Measurements from ENCODE around the gene HMGCL. TPM values are rescaled to one million over a fixed set of nuclear protein-coding genes. Genes with fewer than 3 reads are reported as not detected.
"Not testable (repeated sequence)": the region's sequence is repeated elsewhere in the genome, so short reads cannot be mapped to it uniquely, and the experiment has no call there.

HMGCL gene
- total and polyA plus RNA-seq, 3 donors from 2014 or later, result 38.8 to 54.3 (median 48.2) TPM

GRCh38 chr1:23790696-23791515 is 34.3 kb downstream of the HMGCL start, which contains the start of gene LYPLA2:
TSS of gene LYPLA2 (plus strand) at chr1:23791145. CDS start at chr1:23792683, 1,538 bp downstream.
- WGBS, 2 donors, result 1 to 2% methylated on average over 21 to 47 of the region's 47 CpGs
- TF ChIP-seq POLR2A (IDR thresholded peaks at IDR 0.05) (no peak), CTCF (IDR thresholded peaks at IDR 0.05) (no peak)
- H3K4me3 ChIP-seq, result peak within 1 kb of the TSS; percentile 66 to 80
- no peaks in the 10 kb centered on the region for H3K27me3 ChIP-seq
- peak; percentile 97 for DNase-seq
- intact Hi-C loops (cut with DNase I; ENCODE audit: low total_unique reads), result no loop called here
- no peaks in the 10 kb centered on the region for H3K9me3 ChIP-seq
- H3K27ac ChIP-seq, result peak within 1 kb of the TSS in 1 of 2 donors; percentile 51
- H3K4me1 ChIP-seq, result peaks cover 12% of the 10 kb centered on the region
- no peaks in the 10 kb centered on the region for H3K36me3 ChIP-seq (ENCODE audit: low read depth, missing control alignments)

GRCh38 chr1:23788695-23789094 is 36.5 kb downstream of the HMGCL start:
- Histone ChIP-seq H3K4me3 (no peak overlapping the region), H3K27me3 (no peaks in the 10 kb centered on the region), H3K27ac (no peak overlapping the region), H3K36me3 (ENCODE audit: low read depth, missing control alignments) (no peaks in the 10 kb centered on the region), H3K9me3 (no peaks in the 10 kb centered on the region), H3K4me1 (peaks cover 12% of the 10 kb centered on the region)
- intact Hi-C loops (cut with DNase I; ENCODE audit: low total_unique reads), result no loop called here
- no peak for DNase-seq
- 97 to 98% methylated on average over 3 of the region's 3 CpGs for WGBS, 2 donors
- TF ChIP-seq CTCF (IDR thresholded peaks at IDR 0.05) (no peak), POLR2A (IDR thresholded peaks at IDR 0.05) (no peak)

GRCh38 chr1:23787701-23788100 is 37.5 kb downstream of the HMGCL start:
- H3K36me3 ChIP-seq (ENCODE audit: low read depth, missing control alignments), result no peaks in the 10 kb centered on the region
- TF ChIP-seq CTCF (IDR thresholded peaks at IDR 0.05) (no peak), POLR2A (IDR thresholded peaks at IDR 0.05) (no peak)
- no peak overlapping the region for H3K4me3 ChIP-seq
- peaks cover 12% of the 10 kb centered on the region for H3K4me1 ChIP-seq
- intact Hi-C loops (cut with DNase I; ENCODE audit: low total_unique reads), result no loop called here
- DNase-seq, result no peak
- 90 to 98% methylated on average over 3 of the region's 3 CpGs for WGBS, 2 donors
- no peaks in the 10 kb centered on the region for H3K27me3 ChIP-seq
- no peak overlapping the region for H3K27ac ChIP-seq
- H3K9me3 ChIP-seq, result no peaks in the 10 kb centered on the region

- H3K27ac ChIP-seq, result no peak overlapping the region
These were observed 40.4 kb downstream of the HMGCL start for GRCh38 chr1:23784846-23785245.

GRCh38 chr1:23783141-23783540 is 42.1 kb downstream of the HMGCL start:
- H3K4me3 ChIP-seq; H3K9me3 ChIP-seq; H3K36me3 ChIP-seq (ENCODE audit: low read depth, missing control alignments); intact Hi-C loops (cut with DNase I; ENCODE audit: low total_unique reads); H3K27me3 ChIP-seq; H3K27ac ChIP-seq; DNase-seq; H3K4me1 ChIP-seq: not testable (repeated sequence)
- WGBS, 2 donors, result 87 to 95% methylated on average over 11 of the region's 11 CpGs

More at GRCh38 chr1:23784846-23785245, 40.4 kb downstream of the HMGCL start:
- Histone ChIP-seq H3K36me3 (ENCODE audit: low read depth, missing control alignments) (no peaks in the 10 kb centered on the region), H3K4me3 (no peak overlapping the region), H3K4me1 (no peaks in the 10 kb centered on the region), H3K9me3 (no peaks in the 10 kb centered on the region), H3K27me3 (no peaks in the 10 kb centered on the region)
- no peak for DNase-seq
- 81 to 88% methylated on average over 4 of the region's 4 CpGs for WGBS, 2 donors
- intact Hi-C loops (cut with DNase I; ENCODE audit: low total_unique reads), result no loop called here
- TF ChIP-seq POLR2A (IDR thresholded peaks at IDR 0.05) (no peak), CTCF (IDR thresholded peaks at IDR 0.05) (no peak)
